ENCODE results near the gene PRKAG3. TPM values are rescaled to one million over a fixed set of nuclear protein-coding genes. Genes with fewer than 3 reads are reported as not detected.

Gene PRKAG3
- total RNA-seq, 1 experiment from 2014 or later, result not detected

- ChIA-PET CTCF (no interaction called here), POLR2A (ENCODE audit: low non-redundant PET) (no interaction called here)
- DNase-seq (ENCODE audit: low spot score), result no peak
- Histone ChIP-seq H3K27ac (ENCODE audit: low read depth, low read length, poor library complexity, severe bottlenecking) (no peak overlapping the region), H3K36me3 (ENCODE audit: insufficient read depth, low read length, poor library complexity, severe bottlenecking) (no peaks in the 10 kb centered on the region), H3K4me1 (ENCODE audit: insufficient read depth, low read length, poor library complexity, severe bottlenecking) (no peaks in the 10 kb centered on the region), H3K9me3 (ENCODE audit: low read depth, low read length, poor library complexity, severe bottlenecking) (peaks cover 7% of the 10 kb centered on the region), H3K4me3 (ENCODE audit: low read depth, low read length, poor library complexity, severe bottlenecking) (no peak overlapping the region), H3K27me3 (replicated peaks; ENCODE audit: insufficient read depth, low read depth, low read length, poor library complexity) (peaks cover 16% of the 10 kb centered on the region)
- intact Hi-C loops (cut with micrococcal nuclease; ENCODE audit: unreplicated experiment), result no loop called here
- BruUV-seq (replicated peaks), result no TSS peak
- no peak for TF ChIP-seq EZH2 (IDR thresholded peaks at IDR 0.05; ENCODE audit: borderline replicate concordance, low read depth, low read length, poor library complexity, severe bottlenecking)
These were observed 8.3 kb upstream of the PRKAG3 start for GRCh38 chr2:218839888-218840287.

- ChIA-PET POLR2A (ENCODE audit: low non-redundant PET) (no interaction called here), CTCF (no interaction called here)
- H3K27ac ChIP-seq (ENCODE audit: low read depth, low read length, poor library complexity, severe bottlenecking), result no peak overlapping the region
- TF ChIP-seq CTCF (conservative IDR thresholded peaks at IDR 0.05; ENCODE audit: low read depth, low read length) (no peak), EZH2 (IDR thresholded peaks at IDR 0.05; ENCODE audit: borderline replicate concordance, low read depth, low read length, poor library complexity, severe bottlenecking) (no peak)
- peaks cover 7% of the 10 kb centered on the region for H3K9me3 ChIP-seq (ENCODE audit: low read depth, low read length, poor library complexity, severe bottlenecking)
- H3K27me3 ChIP-seq (replicated peaks; ENCODE audit: insufficient read depth, low read depth, low read length, poor library complexity), result peaks cover 16% of the 10 kb centered on the region
- H3K4me3 ChIP-seq (ENCODE audit: low read depth, low read length, poor library complexity, severe bottlenecking), result no peak overlapping the region
- no TSS peak for BruUV-seq (replicated peaks)
- no peak for DNase-seq (ENCODE audit: low spot score)
- H3K36me3 ChIP-seq (ENCODE audit: insufficient read depth, low read length, poor library complexity, severe bottlenecking), result no peaks in the 10 kb centered on the region
- intact Hi-C loops (cut with micrococcal nuclease; ENCODE audit: unreplicated experiment), result no loop called here
- H3K4me1 ChIP-seq (ENCODE audit: insufficient read depth, low read length, poor library complexity, severe bottlenecking), result no peaks in the 10 kb centered on the region
These were observed 7.8 kb upstream of the PRKAG3 start for GRCh38 chr2:218839430-218839829.

- intact Hi-C loops (cut with micrococcal nuclease; ENCODE audit: unreplicated experiment), result no loop called here
- ChIA-PET POLR2A (ENCODE audit: low non-redundant PET) (no interaction called here), CTCF (interaction anchor here (0.6 kb wide), 1 partner anchor 13 kb away, joined by 13 read pairs; no protein-coding TSS in a partner anchor)
- no peak overlapping the region for H3K4me3 ChIP-seq (ENCODE audit: low read depth, low read length, poor library complexity, severe bottlenecking)
- no TSS peak for BruUV-seq (replicated peaks)
- peaks cover 7% of the 10 kb centered on the region for H3K9me3 ChIP-seq (ENCODE audit: low read depth, low read length, poor library complexity, severe bottlenecking)
- H3K27ac ChIP-seq (ENCODE audit: low read depth, low read length, poor library complexity, severe bottlenecking), result no peak overlapping the region
- H3K4me1 ChIP-seq (ENCODE audit: insufficient read depth, low read length, poor library complexity, severe bottlenecking), result no peaks in the 10 kb centered on the region
- DNase-seq (ENCODE audit: low spot score), result no peak
- peaks cover 26% of the 10 kb centered on the region for H3K27me3 ChIP-seq (replicated peaks; ENCODE audit: insufficient read depth, low read depth, low read length, poor library complexity)
- no peak for TF ChIP-seq EZH2 (IDR thresholded peaks at IDR 0.05; ENCODE audit: borderline replicate concordance, low read depth, low read length, poor library complexity, severe bottlenecking)
- no peak for TF ChIP-seq CTCF (conservative IDR thresholded peaks at IDR 0.05; ENCODE audit: low read depth, low read length)
- H3K36me3 ChIP-seq (ENCODE audit: insufficient read depth, low read length, poor library complexity, severe bottlenecking), result no peaks in the 10 kb centered on the region
These were observed 5.9 kb upstream of the PRKAG3 start for GRCh38 chr2:218837495-218837894.

- intact Hi-C loops (cut with micrococcal nuclease; ENCODE audit: unreplicated experiment), result no loop called here
- no peak overlapping the region for H3K4me3 ChIP-seq (ENCODE audit: low read depth, low read length, poor library complexity, severe bottlenecking)
- TF ChIP-seq EZH2 (IDR thresholded peaks at IDR 0.05; ENCODE audit: borderline replicate concordance, low read depth, low read length, poor library complexity, severe bottlenecking) (no peak), CTCF (conservative IDR thresholded peaks at IDR 0.05; ENCODE audit: low read depth, low read length) (no peak)
- no peaks in the 10 kb centered on the region for H3K36me3 ChIP-seq (ENCODE audit: insufficient read depth, low read length, poor library complexity, severe bottlenecking)
- ChIA-PET POLR2A (ENCODE audit: low non-redundant PET) (no interaction called here), CTCF (no interaction called here)
- H3K4me1 ChIP-seq (ENCODE audit: insufficient read depth, low read length, poor library complexity, severe bottlenecking), result no peaks in the 10 kb centered on the region
- H3K27ac ChIP-seq (ENCODE audit: low read depth, low read length, poor library complexity, severe bottlenecking), result no peak overlapping the region
- peaks cover 31% of the 10 kb centered on the region for H3K27me3 ChIP-seq (replicated peaks; ENCODE audit: insufficient read depth, low read depth, low read length, poor library complexity)
- H3K9me3 ChIP-seq (ENCODE audit: low read depth, low read length, poor library complexity, severe bottlenecking), result peaks cover 7% of the 10 kb centered on the region
- DNase-seq (ENCODE audit: low spot score), result no peak
- no TSS peak for BruUV-seq (replicated peaks)
These were observed 3.1 kb upstream of the PRKAG3 start for GRCh38 chr2:218834685-218835084.
